ACHN (cell line): ENCODE results near the gene SUN1.
"Not testable (repeated sequence)": the region's sequence is repeated elsewhere in the genome, so short reads cannot be mapped to it uniquely, and the experiment has no call there.

Experiments
- DNase-seq: peaks from one replicate; pipeline ENCODE4 v3.0.0-alpha.2; 2015
- in situ Hi-C: cut with HindIII; loops from 2 replicates; pipeline ENCODE4 v1.10.0; 2017; ENCODE audit warnings: low sequenced_read_pairs, low pct_ligation_motif_present, low pct_unique_long_range_greater_than_20kb

Gene SUN1

GRCh38 chr7:919114-919442 is 86.8 kb downstream of the SUN1 start:
- in situ Hi-C loops, result no loop called here

DNA sequence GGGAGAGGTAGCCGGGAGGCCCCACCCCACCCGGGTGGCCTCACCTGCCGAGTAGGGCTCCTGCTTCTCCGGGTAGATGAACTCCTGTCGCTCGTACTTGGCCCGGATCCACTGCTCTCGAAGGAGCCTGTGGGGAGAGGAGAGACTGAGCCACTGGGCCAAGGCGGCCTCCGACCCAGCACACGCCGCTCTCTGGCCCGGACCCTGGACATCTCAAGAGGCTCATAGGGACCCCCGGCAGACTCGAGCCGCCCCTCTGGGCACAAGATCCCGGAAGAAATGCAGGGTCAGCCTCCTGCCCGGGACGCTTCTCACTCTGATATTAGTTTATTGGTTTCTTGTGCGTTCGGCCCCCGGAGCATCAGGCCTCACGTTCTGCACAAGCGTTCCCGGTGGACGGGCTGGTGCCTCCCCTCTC is 87.7 kb downstream of the SUN1 start:
- no peak for DNase-seq
- in situ Hi-C loops, result no loop called here

More at GRCh38 chr7:919114-919442, 86.8 kb downstream of the SUN1 start:
- DNase-seq, result no peak

DNA sequence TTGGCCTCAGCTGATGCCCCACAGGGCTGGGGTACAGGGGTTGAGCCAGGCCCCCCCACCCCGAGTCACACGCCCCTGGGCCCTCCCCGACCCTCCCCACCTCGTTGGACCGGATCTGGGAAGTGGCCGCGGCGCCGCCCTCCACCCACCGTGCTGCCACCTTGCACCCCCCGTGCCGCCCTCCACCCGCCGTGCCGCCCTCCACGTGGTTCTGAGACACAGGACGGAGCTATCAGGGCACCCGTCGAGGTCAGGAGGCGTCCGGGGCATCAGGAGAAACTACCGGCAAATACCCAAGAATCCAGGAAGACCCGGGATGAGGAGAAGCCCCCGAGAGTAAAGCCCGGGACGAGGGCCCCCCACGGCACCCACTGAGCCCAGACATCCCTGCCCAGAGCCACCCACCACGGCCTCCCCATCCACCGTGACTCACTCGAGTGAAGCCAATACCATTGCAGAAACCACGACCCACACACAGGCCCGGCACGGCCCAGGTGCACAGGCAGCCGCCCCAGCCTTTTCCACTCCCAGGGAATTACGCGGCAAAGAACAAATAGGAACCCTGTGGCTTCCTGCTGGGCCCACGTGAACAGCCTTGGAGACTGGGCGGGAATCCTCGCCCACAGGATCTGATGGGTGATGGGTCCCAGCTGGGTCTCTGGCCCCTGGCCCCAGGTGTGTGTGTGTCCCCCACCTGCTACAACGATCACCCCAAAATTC is 88.2 kb downstream of the SUN1 start:
- DNase-seq, result no peak
- in situ Hi-C loops, result no loop called here

- in situ Hi-C loops, result no loop called here
These were observed 88.8 kb downstream of the SUN1 start for GRCh38 chr7:921071-921461.

DNA sequence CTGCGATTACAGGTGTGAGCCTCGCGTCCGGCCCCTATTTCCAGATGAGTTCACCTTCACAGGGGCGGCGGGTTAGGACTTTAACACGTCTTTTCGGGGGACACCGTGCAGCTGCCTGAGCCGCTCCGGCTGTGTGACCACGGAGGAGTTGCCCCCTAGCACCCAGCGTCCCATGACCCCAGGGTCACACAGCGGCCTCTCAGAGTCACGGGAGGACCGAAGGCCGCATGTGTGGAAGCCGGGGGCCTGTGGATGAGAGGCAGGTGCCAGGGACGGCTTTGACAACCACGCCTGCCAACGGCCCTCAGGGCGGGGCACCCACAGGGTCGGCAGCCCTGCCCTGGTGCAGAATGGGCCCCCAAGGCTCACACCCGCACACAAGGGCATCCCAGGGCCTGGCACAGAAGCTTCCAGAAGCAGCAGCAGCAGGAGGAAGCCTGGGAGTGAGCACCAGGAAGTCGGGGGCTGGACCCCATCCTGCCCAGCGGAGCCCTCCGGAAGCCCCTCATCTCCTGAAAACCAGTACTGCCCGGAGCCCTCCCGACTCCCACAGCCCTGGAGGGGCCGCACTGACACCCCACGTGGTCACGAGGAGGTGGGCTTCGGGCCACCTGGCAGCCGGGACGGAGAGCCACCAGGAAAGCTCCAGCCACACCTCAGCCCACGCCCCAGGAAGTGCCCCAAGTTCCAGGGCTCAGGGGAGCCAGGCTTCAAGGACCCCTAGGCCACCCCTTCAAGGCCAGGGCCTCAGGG is 89.5 kb downstream of the SUN1 start:
- in situ Hi-C loops, result no loop called here
- no peak for DNase-seq

More at GRCh38 chr7:921071-921461, 88.8 kb downstream of the SUN1 start:
- DNase-seq, result no peak

GRCh38 chr7:922334-923107 is 90.2 kb downstream of the SUN1 start:
- in situ Hi-C loops, result no loop called here
- no peak for DNase-seq

GRCh38 chr7:923108-924041 is 91.1 kb downstream of the SUN1 start:
- in situ Hi-C loops, result no loop called here
- DNase-seq, result no peak

DNA sequence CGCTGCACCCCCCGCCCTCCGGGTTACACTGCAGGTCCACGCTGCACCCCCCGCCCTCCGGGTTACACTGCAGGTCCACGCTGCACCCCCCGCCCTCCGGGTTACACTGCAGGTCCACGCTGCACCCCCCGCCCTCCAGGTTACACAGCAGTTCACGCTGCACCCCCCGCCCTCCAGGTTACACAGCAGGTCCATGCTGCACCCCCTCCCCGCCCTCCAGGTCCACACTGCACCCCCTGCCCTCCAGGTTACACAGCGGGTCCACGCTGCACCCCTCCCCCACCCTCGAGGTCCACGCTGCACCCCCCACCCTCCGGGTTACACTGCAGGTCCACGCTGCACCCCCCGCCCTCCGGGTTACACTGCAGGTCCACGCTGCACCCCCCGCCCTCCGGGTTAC is 91.8 kb downstream of the SUN1 start:
- DNase-seq, in situ Hi-C loops: not testable (repeated sequence)
